IPS-20b (cell line): ENCODE results near the gene TNP2.

ENCODE experiments used
- H3K27ac ChIP-seq: one replicate; pipeline ENCODE4 v1.5.1; 2013; ENCODE audit warnings: low read length
- H3K27me3 ChIP-seq: 2 replicates; pipeline ENCODE4 v1.6.1; 2013; ENCODE audit warnings: mild to moderate bottlenecking, low read length, inconsistent platforms; ENCODE audit not compliant: insufficient read depth
- H3K36me3 ChIP-seq: 2 replicates; pipeline ENCODE4 v1.6.1; 2013; ENCODE audit warnings: low read depth, mild to moderate bottlenecking, inconsistent platforms, low read length, moderate library complexity; ENCODE audit not compliant: insufficient read depth
- H3K4me1 ChIP-seq: 2 replicates; pipeline ENCODE4 v1.6.1; 2013; ENCODE audit warnings: mild to moderate bottlenecking, control low read depth, inconsistent platforms, low read length, moderate library complexity; ENCODE audit not compliant: insufficient read depth
- H3K4me3 ChIP-seq: 2 replicates; pipeline ENCODE4 v1.5.1; 2013; ENCODE audit warnings: mild to moderate bottlenecking, low read length, inconsistent platforms
- H3K9ac ChIP-seq: 2 replicates; pipeline ENCODE4 v1.6.1; 2013; ENCODE audit warnings: low read depth, mild to moderate bottlenecking, inconsistent platforms, low read length, moderate library complexity
- H3K9me3 ChIP-seq: 2 replicates; pipeline ENCODE4 v1.6.1; 2013; ENCODE audit warnings: mild to moderate bottlenecking, low read depth, low read length, inconsistent platforms; ENCODE audit not compliant: insufficient read depth

Gene TNP2

GRCh38 chr16:11250786-11251524 lies 18.2 kb downstream of the TNP2 start:
- Histone ChIP-seq H3K4me1 (0 out of 2 replicates have a peak, but pooled peaks cover 3% of the 10 kb centered on the region), H3K4me3 (no peak overlapping the region), H3K27me3 (peaks cover 6% of the 10 kb centered on the region; the same call in 1 of the 2 replicates)

GRCh38 chr16:11250091-11250785 lies 18.9 kb downstream of the TNP2 start:
- H3K36me3 ChIP-seq: peaks cover 18% of the 10 kb centered on the region
- H3K4me3 ChIP-seq: no peak overlapping the region
- H3K9me3 ChIP-seq: no peaks in the 10 kb centered on the region
- no peak overlapping the region for H3K27ac ChIP-seq
- H3K27me3 ChIP-seq: peaks cover 6% of the 10 kb centered on the region; the same call in 1 of the 2 replicates
- H3K9ac ChIP-seq: no peak overlapping the region
- H3K4me1 ChIP-seq: 0 out of 2 replicates have a peak, but pooled peaks cover 3% of the 10 kb centered on the region

More at GRCh38 chr16:11250786-11251524, 18.2 kb downstream of the TNP2 start:
- H3K27ac ChIP-seq: no peak overlapping the region
- no peaks in the 10 kb centered on the region for H3K9me3 ChIP-seq
- H3K36me3 ChIP-seq: peaks cover 18% of the 10 kb centered on the region
- H3K9ac ChIP-seq: no peak overlapping the region

DNA sequence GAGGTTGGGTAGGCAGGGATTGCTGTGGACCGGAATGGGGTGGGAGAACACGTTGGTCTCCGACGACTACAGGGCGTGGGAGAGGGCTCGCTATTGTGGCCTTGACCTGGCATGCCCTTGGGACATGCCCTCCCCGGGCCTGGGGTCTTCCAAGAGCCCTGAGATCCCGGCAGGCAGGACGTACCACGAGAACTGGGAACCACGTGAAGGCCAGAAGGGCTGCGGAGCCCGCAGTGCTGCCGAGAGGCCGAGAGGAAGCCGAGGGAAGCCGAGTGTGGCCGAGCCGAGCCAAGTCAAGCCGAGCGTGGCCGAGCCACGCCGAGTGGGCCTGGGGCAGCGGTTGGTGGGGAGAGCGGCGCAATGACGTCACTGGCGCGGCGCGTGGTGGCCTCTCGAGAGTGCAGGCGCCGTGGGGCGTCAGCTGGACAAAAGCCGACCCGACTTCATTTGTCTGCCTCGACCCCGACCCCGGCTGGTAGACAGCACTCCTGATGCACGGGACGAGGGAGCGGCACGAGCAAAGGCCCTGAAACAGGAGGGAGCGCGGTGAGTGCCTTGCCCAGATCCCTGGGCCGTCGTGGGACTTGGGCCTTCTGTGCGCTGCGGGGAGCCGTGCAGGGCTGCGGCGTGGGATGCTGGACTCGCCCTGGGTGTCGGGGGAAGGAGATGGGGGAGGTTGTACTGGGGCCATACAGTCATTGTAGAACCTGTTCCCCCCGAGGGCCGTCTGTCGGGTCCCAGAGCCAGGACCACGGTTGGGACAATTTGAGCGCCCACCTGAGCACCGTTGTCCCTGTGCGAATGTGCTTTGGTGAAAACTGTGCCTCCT lies 19.7 kb downstream of the TNP2 start:
- Histone ChIP-seq H3K9ac (no peak overlapping the region), H3K27ac (no peak overlapping the region), H3K4me3 (no peak overlapping the region), H3K9me3 (no peaks in the 10 kb centered on the region), H3K36me3 (peaks cover 18% of the 10 kb centered on the region), H3K4me1 (0 out of 2 replicates have a peak, but pooled peaks cover 3% of the 10 kb centered on the region), H3K27me3 (peaks cover under 1% of the 10 kb centered on the region; the same call in 1 of the 2 replicates)

DNA sequence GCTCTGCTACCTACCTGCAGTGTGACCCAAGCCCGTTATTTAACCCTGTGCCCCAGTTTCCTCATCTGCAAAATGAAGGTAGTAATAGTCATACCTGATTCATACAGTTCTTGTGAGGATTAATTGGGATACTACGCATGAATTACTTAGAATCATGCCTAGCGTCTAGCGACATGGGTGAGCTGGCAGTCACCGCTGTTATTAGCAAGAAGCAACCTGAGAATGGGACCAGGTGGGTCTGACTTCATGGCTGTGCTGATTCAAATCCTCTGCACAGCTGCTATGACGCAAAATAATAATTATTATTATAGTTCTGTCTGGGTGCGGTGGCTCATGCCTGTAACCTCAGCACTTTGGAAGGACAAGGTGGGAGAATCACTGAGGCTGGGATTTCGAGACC lies 21.0 kb downstream of the TNP2 start:
- peaks cover 9% of the 10 kb centered on the region for H3K36me3 ChIP-seq
- no peak overlapping the region for H3K4me3 ChIP-seq
- no peaks in the 10 kb centered on the region for H3K27me3 ChIP-seq
- H3K9ac ChIP-seq: no peak overlapping the region
- H3K27ac ChIP-seq: no peak overlapping the region
- H3K9me3 ChIP-seq: no peaks in the 10 kb centered on the region
- H3K4me1 ChIP-seq: no peaks in the 10 kb centered on the region

DNA sequence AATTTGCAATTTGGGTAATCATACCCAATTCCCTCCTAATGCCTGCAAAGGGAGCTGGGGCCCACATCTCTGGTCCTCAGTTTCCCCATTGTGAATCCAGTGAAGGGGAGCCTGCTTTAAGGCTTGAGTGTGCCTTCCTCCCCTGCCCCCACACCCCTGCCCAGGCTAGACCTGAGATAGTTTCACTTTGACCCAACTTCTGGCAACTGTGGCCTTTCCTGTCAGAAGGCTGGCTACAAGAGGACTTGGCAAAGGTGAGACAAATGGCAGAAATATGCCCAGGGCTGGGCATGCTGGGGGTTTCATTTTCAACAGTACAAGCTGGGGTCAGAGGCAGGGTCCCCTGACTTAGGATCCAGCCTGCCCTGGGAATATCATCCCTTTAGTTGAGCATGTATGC lies 23.1 kb downstream of the TNP2 start:
- no peak overlapping the region for H3K4me3 ChIP-seq
- no peak overlapping the region for H3K9ac ChIP-seq
- no peak overlapping the region for H3K27ac ChIP-seq
- H3K36me3 ChIP-seq: no peaks in the 10 kb centered on the region
- H3K9me3 ChIP-seq: no peaks in the 10 kb centered on the region
- H3K4me1 ChIP-seq: no peaks in the 10 kb centered on the region
- H3K27me3 ChIP-seq: no peaks in the 10 kb centered on the region

GRCh38 chr16:11245222-11245737 lies 23.8 kb downstream of the TNP2 start:
- Histone ChIP-seq H3K36me3 (no peaks in the 10 kb centered on the region), H3K4me3 (no peak overlapping the region), H3K9me3 (no peaks in the 10 kb centered on the region), H3K9ac (no peak overlapping the region), H3K27me3 (no peaks in the 10 kb centered on the region), H3K27ac (no peak overlapping the region), H3K4me1 (no peaks in the 10 kb centered on the region)

- Histone ChIP-seq H3K9ac (no peak overlapping the region), H3K27me3 (no peaks in the 10 kb centered on the region), H3K27ac (no peak overlapping the region), H3K9me3 (no peaks in the 10 kb centered on the region), H3K4me1 (no peaks in the 10 kb centered on the region), H3K36me3 (no peaks in the 10 kb centered on the region), H3K4me3 (no peak overlapping the region)
These were observed 26.5 kb downstream of the TNP2 start for GRCh38 chr16:11242658-11243057.

GRCh38 chr16:11241480-11242204 lies 27.5 kb downstream of the TNP2 start:
- no peak overlapping the region for H3K9ac ChIP-seq
- no peaks in the 10 kb centered on the region for H3K27me3 ChIP-seq
- H3K27ac ChIP-seq: no peak overlapping the region
- H3K9me3 ChIP-seq: no peaks in the 10 kb centered on the region
- H3K36me3 ChIP-seq: no peaks in the 10 kb centered on the region
- no peak overlapping the region for H3K4me3 ChIP-seq
- no peaks in the 10 kb centered on the region for H3K4me1 ChIP-seq

DNA sequence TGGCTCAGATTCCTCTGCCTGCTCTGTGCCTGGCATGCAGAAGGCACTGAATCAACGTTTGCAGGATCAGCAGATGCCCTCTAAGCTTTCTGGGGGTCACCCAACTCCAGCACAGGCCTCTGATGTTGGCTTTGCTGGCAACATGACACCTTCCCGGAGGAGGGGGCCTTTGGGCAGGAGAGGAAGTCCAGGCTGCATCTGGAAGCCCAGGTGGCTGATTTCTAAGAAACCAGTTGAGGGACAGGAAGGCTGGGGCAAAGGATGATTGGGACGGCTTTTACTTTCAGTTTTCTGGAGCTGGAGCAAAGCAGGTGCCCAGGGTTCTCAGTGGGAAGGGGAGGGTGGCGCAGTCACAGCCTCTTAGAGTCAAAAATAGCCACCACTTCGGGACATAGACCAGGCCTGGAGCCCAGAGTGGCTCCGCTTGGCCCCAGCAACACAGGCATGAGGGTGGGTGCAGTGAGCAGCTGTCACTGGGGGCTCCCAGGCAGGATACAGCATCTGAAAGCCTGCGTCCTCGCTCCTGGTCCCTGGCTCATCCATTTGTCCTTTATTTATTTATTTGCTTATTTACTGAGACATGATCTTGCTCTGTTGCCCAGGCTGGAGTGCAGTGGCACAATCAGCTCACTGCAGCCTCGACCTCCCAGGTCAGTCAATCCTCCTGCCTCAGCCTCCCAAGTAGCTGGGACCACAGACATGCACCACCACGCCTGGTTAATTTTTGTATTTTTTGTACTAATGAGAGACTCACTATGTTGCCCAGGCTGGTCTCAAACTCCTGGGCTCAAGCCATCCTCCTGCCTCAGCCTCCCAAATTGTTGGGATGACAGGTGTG lies 28.3 kb downstream of the TNP2 start:
- H3K27ac ChIP-seq: no peak overlapping the region
- no peaks in the 10 kb centered on the region for H3K4me1 ChIP-seq
- H3K9me3 ChIP-seq: no peaks in the 10 kb centered on the region
- no peaks in the 10 kb centered on the region for H3K36me3 ChIP-seq
- no peak overlapping the region for H3K9ac ChIP-seq
- no peak overlapping the region for H3K4me3 ChIP-seq
- H3K27me3 ChIP-seq: no peaks in the 10 kb centered on the region
